ENCODE measurements around the gene CKAP5.
"Not testable (repeated sequence)": the region's sequence is repeated elsewhere in the genome, so short reads cannot be mapped to it uniquely, and the experiment has no call there.

The CKAP5 gene

DNA sequence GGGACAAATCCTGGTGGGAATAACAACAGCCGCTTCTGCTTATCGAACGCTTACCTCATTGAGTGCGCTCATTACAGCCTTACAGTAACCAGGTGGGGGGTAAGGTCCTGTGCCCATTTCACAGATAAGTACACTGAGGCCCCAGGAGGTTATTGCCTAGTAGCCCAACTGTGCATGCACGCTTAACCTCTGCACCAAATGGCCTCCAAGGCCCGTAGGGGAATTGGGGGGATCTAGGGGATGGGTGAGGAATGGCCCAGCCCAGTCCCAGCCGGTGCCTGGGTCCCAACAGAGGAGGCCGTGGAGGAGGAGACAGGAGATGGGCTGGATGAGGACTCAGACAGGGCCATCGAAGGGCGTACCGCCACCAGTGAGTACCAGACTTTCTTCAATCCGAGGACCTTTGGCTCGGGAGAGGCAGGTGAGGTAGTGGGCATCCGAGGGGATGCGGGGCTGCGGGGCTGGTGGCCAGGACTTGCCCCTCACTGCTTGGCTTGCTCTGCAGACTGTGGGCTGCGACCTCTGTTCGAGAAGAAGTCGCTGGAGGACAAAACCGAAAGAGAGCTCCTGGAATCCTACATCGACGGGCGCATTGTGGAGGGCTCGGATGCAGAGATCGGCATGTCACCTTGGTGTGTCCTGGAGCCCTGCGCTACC lies 119.7 kb downstream of the CKAP5 start:
- no peak for DNase-seq (ENCODE audit: low read depth in 2 of 2)

- DNase-seq (ENCODE audit: low read depth in 2 of 2), result no peak
These were observed 120.5 kb downstream of the CKAP5 start for GRCh38 chr11:46725338-46726205.

GRCh38 chr11:46724088-46724487 lies 122.0 kb downstream of the CKAP5 start:
- DNase-seq (ENCODE audit: low read depth in 2 of 2), result no peak

- no peak for DNase-seq (ENCODE audit: low read depth in 2 of 2)
These were observed 122.8 kb downstream of the CKAP5 start for GRCh38 chr11:46723359-46723680.

GRCh38 chr11:46722566-46723358 lies 123.3 kb downstream of the CKAP5 start:
- no peak for DNase-seq (ENCODE audit: low read depth in 2 of 2)

DNA sequence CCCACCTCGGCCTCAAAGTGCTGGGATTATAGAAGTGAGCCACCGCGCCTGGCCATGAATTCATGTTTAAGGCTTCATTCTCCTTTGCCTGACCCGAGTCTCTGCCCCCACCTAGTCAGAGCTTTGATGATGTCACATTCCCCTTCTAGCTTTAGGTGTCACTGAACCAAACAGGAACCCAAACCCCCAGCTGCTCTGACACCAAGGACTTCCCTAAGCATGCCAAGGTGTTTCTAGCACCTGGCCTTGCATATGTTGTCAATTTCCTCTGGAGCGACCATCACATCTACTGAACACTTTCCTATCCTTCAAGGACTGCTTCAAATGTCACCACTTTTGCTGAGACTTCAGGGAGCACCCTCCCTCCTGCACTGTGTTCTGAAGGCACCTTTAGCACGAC lies 124.8 kb downstream of the CKAP5 start:
- DNase-seq (ENCODE audit: low read depth in 2 of 2), result no peak

DNA sequence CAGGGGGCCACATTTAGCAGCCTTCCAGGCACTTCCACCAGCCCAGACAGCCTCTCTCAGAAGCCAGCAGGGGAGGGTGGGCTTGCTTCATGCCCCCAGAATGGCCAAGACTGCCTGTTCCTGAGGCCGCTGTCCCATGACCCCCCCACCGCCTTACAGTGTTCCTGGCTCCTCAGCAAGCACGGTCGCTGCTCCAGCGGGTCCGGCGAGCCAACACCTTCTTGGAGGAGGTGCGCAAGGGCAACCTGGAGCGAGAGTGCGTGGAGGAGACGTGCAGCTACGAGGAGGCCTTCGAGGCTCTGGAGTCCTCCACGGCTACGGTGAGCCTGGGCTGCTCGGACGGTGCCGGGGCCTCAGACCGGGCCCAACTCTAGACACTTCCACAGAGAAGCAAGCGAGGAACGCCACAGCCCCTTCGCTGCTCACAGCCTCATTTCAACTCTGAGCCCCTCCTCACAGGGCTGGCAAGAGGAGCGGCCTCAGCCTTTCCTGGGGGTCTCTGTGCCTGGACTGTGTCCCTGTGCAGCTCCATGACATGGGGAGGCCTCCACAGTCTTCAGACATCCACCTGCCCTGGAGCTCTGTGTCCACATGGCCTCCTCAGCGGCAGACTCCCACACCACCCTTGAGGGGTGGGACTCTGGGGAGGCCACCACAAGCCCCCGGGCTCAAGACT lies 126.4 kb downstream of the CKAP5 start:
- DNase-seq (ENCODE audit: low read depth in 2 of 2), result no peak

- no peak for DNase-seq (ENCODE audit: low read depth in 2 of 2)
These were observed 127.0 kb downstream of the CKAP5 start, which contains the start of gene F2 for GRCh38 chr11:46719048-46719542. F2 (plus strand) TSS chr11:46719213; CDS start chr11:46719236, 23 bp downstream.

- no peak for DNase-seq (ENCODE audit: low read depth in 2 of 2)
These were observed 127.7 kb downstream of the CKAP5 start for GRCh38 chr11:46718155-46719019.

GRCh38 chr11:46717825-46718154 lies 128.3 kb downstream of the CKAP5 start:
- not testable (repeated sequence) for DNase-seq (ENCODE audit: low read depth in 2 of 2)

GRCh38 chr11:46712874-46713576 lies 133.1 kb downstream of the CKAP5 start:
- no peak for DNase-seq (ENCODE audit: low read depth in 2 of 2)

- no peak for DNase-seq (ENCODE audit: low read depth in 2 of 2)
These were observed 134.8 kb downstream of the CKAP5 start for GRCh38 chr11:46711303-46711702.

GRCh38 chr11:46710821-46711269 lies 135.2 kb downstream of the CKAP5 start:
- DNase-seq (ENCODE audit: low read depth in 2 of 2), result no peak

DNA sequence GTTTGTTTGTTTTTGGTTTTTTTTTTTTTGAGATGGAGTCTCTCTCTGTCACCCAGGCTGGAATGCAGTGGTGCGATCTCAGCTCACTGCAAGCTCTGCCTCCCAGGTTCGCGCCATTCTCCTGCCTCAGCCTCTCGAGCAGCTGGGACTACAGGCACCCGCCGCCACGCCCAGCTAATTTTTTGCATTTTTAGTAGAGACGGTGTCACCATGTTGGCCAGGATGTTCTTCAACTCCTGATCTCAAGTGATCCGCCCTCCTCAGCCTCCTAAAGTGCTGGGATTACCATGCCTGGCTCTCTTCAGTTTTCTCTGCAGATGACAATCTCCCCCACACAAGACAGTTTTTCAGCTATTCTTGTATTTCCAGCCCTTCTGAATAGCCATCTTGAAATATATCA lies 136.7 kb downstream of the CKAP5 start:
- not testable (repeated sequence) for DNase-seq (ENCODE audit: low read depth in 2 of 2)

- DNase-seq (ENCODE audit: low read depth in 2 of 2), result no peak
These were observed 139.2 kb downstream of the CKAP5 start for GRCh38 chr11:46706886-46707285.

GRCh38 chr11:46705070-46705688 lies 140.9 kb downstream of the CKAP5 start:
- no peak for DNase-seq (ENCODE audit: low read depth in 2 of 2)

DNA sequence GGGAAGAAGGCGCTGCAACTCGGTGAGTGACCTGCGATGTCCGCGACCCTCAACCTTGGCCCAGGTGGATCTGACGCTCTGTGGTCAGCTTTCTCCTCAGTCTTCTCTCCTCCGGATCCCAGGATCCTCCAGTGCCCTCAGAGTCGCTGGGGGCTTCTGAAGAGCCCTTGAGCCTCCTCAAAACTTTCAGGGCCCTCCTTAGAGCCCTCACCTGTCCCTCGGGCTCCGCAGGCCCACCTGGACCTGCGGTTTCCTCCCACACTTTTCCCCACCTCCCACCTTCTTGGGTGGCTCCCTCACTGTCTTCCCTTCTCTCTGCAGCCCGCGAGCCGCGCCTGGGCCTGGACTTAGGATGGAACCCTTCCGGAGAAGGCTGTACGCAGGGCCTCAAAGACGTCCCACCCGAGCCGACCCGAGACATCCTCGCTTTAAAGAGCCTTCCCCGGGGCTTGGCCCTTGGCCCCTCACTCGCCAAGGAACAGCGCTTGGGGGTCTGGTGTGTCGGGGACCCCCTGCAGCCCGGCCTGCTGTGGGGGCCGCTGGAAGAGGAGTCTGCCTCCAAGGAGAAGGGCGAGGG lies 144.9 kb downstream of the CKAP5 start:
- no peak for DNase-seq (ENCODE audit: low read depth in 2 of 2)

DNA sequence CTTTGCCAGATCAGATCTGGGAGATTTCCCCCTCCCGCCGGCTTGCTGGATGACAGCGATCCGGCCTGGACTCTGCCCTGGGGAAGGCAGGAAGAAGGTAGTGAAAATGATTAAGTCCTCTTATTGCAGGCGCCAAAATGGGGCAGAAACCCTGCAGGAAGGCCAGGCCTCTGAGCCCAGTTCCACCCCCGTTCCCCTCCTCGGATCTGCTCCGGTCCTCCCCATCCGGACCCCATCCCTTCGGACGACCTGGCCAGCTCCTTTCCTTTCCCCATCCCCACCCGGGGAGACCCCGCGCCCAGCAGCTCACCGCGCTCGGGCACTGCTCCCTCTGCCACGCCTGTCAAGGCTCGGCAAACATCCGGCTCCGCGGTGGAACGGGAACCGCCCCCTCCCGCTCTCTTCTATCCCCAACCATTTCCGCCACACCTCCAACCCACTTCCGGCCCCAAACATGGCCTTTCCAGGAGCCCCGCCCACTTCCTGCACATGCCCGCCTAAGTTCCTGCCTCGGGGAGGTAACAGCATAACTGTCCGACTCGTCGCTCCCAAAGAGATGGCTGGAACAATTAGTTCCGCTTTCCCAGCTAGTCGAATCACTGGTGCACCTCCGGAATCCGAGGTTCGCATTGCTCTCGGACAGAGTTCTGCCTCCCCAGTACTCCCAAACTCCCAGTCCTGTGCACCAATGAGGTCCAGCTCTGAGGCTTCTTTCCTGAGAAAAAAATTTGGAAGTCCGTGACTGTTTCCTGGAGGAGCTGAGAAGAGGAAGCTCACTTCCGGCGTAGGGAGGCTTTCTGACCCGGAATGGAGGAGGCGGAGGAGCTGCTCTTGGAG lies 145.6 kb downstream of the CKAP5 start, which contains the start of the genes ARHGAP1 and ZNF408:
ARHGAP1 (minus strand) TSS at position 379 of the 837 bp plus-strand sequence. CDS start 4,512 bp downstream, outside the sequence.
ZNF408 (plus strand) TSS at position 791 of the 837 bp plus-strand sequence; CDS start at position 808, 17 bp downstream.
- peak; percentile 99 to 100 for DNase-seq (ENCODE audit: low read depth in 2 of 2)

Measured in stimulated activated CD4-positive, alpha-beta T cell treated with anti-CD3 and anti-CD28 coated beads, Interleukin-12 subunit alpha, Interleukin-12 subunit beta, amount 100 ng/mL, for 24 hours (primary cell).